ENCODE data around the gene ELFN2.
"Not testable (repeated sequence)": the region's sequence is repeated elsewhere in the genome, so short reads cannot be mapped to it uniquely, and the experiment has no call there.

The ELFN2 gene

GRCh38 chr22:37329238-37330140 lies 97.8 kb downstream of the ELFN2 start:
- DNase-seq (ENCODE audit: extremely low spot score, insufficient read length, low read depth) (no peak), FAIRE-seq (no peak)

GRCh38 chr22:37328538-37329237 lies 98.6 kb downstream of the ELFN2 start:
- not testable (repeated sequence) for FAIRE-seq; DNase-seq (ENCODE audit: extremely low spot score, insufficient read length, low read depth)

- FAIRE-seq (no peak), DNase-seq (ENCODE audit: extremely low spot score, insufficient read length, low read depth) (no peak)
These were observed 99.3 kb downstream of the ELFN2 start for GRCh38 chr22:37328017-37328416.

GRCh38 chr22:37326726-37327125 lies 100.6 kb downstream of the ELFN2 start:
- no peak for FAIRE-seq
- no peak for DNase-seq (ENCODE audit: extremely low spot score, insufficient read length, low read depth)

GRCh38 chr22:37325039-37325395 lies 102.3 kb downstream of the ELFN2 start:
- DNase-seq (ENCODE audit: extremely low spot score, insufficient read length, low read depth) (no peak), FAIRE-seq (no peak)

- FAIRE-seq (no peak), DNase-seq (ENCODE audit: extremely low spot score, insufficient read length, low read depth) (no peak)
These were observed 102.8 kb downstream of the ELFN2 start for GRCh38 chr22:37324340-37325038.

- no peak for FAIRE-seq
- DNase-seq (ENCODE audit: extremely low spot score, insufficient read length, low read depth): no peak
These were observed 106.3 kb downstream of the ELFN2 start for GRCh38 chr22:37320726-37321677.

GRCh38 chr22:37319469-37319868 lies 107.8 kb downstream of the ELFN2 start:
- DNase-seq (ENCODE audit: extremely low spot score, insufficient read length, low read depth) (no peak), FAIRE-seq (no peak)

- FAIRE-seq: no peak
- no peak for DNase-seq (ENCODE audit: extremely low spot score, insufficient read length, low read depth)
These were observed 108.7 kb downstream of the ELFN2 start for GRCh38 chr22:37318364-37319109.
